HTR-8/SVneo (cell line): ENCODE data around the gene HUNK.
"Not testable (repeated sequence)": the region's sequence is repeated elsewhere in the genome, so short reads cannot be mapped to it uniquely, and the experiment has no call there.

Experiments used
- DNase-seq: peaks from one replicate; pipeline ENCODE4 v3.0.0; 2011; ENCODE audit warnings: low spot score, mixed read lengths; ENCODE audit not compliant: insufficient read length
- FAIRE-seq: peaks from 2 replicates; lab custom pipeline; 2011; peaks lifted over from hg19 to GRCh38; lab: Jason Lieb, UNC

HUNK gene

DNA sequence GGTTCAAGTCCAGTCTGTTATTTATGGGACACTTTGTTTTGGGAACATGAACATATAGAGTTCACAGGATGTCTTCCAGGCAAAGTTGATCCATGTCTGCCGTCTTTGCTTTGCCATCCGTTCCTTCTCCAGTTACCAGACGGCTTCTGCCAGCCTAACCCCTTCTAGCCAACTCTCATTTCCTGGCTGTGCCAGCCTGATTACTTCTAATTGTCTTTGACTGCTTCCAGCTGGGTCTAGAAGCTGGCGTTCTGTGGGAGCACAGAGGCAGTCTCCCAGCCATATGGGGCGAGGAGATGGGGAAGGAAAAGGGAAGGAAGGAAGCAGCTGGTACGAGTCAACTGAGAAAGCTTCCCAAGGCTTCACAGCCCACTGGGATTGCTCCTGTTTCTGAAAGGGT lies 3.1 kb upstream of the HUNK start:
- DNase-seq (no peak), FAIRE-seq (no peak)

DNA sequence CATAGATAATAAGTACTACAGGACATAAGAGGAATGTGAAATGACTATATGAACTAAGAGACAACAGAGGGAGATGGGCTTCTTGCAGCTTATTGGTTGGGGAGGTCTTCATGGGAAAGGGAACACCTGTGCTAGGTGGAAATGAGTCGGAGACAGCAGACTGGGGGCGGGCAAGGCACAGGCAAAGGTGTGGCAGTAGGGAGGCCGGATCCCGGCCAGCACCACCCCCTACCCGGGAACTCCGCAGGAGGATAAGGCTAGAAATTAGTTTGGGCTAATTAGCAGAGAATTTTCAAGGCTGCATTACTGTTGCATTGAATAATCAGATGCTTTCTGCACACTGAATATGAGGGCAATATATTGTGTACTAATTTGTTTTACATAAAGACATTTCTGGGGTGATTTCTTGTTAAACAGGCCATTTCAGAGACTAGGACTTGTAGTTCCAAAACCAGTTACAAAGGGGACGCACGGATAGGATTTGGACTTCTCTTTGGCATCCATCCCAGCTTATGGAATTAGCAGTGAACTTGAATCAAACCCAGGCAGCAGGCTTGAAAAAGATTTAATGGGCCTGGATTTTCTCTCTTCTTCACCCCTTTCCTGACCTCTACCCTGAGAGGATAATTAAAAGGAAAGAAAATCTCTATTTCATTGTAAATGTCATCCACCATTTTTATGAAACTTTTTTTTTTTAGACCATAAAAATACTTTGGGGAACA lies 2.2 kb upstream of the HUNK start:
- no peak for DNase-seq
- no peak for FAIRE-seq

DNA sequence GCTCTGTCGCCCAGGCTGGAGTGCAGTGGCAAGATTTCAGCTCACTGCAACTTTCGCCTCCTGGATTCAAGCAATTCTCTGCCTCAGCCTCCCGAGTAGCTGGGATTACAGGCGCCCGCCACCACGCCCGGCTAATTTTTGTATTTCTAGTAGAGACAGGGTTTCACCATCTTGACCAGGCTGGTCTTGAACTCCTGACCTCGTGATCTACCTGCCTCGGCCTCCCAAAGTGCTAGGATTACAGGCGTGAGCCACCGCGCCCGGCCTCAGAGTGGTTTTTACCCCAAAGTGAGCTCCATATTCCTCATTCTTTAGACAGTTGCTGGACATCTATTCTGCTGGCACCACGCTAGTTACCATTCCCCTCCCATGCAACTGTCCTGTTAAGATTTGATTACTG lies 1.4 kb upstream of the HUNK start:
- FAIRE-seq: not testable (repeated sequence)

GRCh38 chr21:31872072-31872451 lies 758 bp upstream of the HUNK start:
- no peak for DNase-seq
- FAIRE-seq: no peak

More for the DNA sequence above, 1.4 kb upstream of the HUNK start:
- not testable (repeated sequence) for DNase-seq

- no peak for FAIRE-seq
- no peak for DNase-seq
Measured at GRCh38 chr21:31873275-31873695, 465 bp downstream of the HUNK start.

GRCh38 chr21:31873696-31874599 lies 1.1 kb downstream of the HUNK start:
- no peak for DNase-seq
- FAIRE-seq: no peak

DNA sequence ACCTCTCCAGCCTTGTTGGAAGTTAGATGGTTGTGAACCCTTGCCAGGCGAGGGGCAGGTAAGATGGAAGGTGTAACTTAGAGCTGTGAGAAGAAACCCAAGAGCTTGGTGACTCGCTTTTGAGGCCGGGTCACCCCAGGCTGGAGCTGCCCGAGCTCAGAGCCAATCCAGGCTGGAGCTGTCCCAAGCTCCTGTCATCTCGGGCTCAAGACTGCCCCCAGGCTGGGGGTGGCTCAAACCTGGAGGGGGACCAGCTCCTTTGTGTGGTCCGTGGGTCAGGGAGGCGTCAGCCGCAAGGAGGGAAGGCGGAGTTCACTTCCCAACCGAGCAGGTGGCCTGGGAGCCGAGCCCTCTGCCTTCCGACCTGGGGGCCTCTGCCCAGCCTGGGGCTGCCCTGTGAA lies 2.0 kb downstream of the HUNK start:
- FAIRE-seq (no peak), DNase-seq (no peak)

DNA sequence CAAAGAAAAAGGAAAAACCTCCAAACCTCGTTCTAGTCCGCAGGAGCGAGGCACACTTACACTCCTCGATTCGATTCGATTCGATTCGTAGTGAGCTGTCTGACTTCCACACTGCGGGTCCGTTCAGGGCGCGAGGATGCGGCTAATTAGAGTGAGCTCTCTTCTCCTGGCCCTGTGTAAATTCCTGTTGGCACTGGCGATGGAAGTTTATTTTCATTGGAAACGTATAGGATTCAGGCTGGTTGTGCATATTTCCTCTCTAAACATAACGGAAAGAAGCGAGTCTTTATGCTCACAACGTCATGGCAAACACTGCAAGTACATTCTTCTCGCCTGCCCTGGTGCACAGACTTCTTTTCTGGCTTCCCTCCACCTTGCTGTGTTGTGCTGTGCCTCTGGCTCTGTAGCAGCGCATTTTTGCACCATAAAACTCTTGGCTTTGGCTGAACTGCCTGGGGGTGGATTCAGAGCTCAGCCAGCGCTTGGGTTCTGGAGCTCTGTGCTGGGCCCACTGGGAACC lies 2.7 kb downstream of the HUNK start:
- no peak for FAIRE-seq
- DNase-seq: no peak

DNA sequence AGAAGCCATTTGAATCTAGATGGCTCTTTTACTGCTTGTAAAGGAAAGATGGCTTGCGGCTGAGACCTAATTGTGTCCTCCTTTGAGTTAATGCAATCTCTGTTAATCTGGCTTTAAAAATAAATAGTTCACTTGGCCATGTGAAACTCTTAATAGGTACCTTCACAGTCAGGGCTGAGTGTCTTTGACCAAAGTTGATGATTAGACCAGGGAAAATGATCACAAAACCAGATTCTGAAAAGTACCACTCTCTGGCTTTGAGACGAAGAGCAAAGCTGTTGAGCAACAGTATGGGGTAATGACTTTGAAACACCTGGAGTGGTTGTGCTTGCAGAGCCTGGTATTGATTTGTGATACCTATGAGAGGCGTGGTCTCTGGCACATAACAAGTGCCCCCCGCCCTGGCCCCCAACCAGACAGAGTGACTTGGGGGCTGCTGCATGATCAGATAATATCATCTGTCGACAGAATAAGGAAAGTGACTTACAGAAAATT lies 4.7 kb downstream of the HUNK start:
- DNase-seq (no peak), FAIRE-seq (no peak)

GRCh38 chr21:31878831-31879230 lies 6.0 kb downstream of the HUNK start:
- DNase-seq (no peak), FAIRE-seq (no peak)

GRCh38 chr21:31879241-31879650 lies 6.4 kb downstream of the HUNK start:
- no peak for DNase-seq
- no peak for FAIRE-seq

- no peak for FAIRE-seq
- DNase-seq: no peak
Measured at GRCh38 chr21:31879911-31880310, 7.1 kb downstream of the HUNK start.

- no peak for FAIRE-seq
- DNase-seq: no peak
Measured at GRCh38 chr21:31880816-31881215, 8.0 kb downstream of the HUNK start.

DNA sequence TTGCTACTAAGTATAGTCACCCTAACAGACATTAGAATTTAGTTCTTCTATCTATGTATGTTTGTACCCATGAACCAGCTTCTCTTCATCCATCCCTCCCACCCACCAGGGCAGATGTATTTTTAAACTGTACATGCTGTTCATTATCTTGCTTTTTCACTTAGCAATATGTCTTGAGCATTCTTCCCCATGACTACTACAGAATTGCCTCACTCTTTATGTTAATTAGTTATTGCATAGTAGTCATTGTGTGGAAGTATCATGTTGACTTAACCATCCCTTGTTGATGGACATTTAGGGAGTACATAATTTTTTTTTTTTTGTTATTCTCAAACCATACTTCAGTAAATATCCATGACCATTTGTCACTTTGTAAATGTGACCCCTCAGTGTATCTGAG lies 9.9 kb downstream of the HUNK start:
- DNase-seq: no peak
- FAIRE-seq: no peak

- FAIRE-seq (no peak), DNase-seq (no peak)
Measured at GRCh38 chr21:31885146-31885545, 12.3 kb downstream of the HUNK start.

- DNase-seq (no peak), FAIRE-seq (no peak)
Measured at GRCh38 chr21:31886915-31887314, 14.1 kb downstream of the HUNK start.

GRCh38 chr21:31887391-31887841 lies 14.6 kb downstream of the HUNK start:
- no peak for FAIRE-seq
- DNase-seq: no peak

DNA sequence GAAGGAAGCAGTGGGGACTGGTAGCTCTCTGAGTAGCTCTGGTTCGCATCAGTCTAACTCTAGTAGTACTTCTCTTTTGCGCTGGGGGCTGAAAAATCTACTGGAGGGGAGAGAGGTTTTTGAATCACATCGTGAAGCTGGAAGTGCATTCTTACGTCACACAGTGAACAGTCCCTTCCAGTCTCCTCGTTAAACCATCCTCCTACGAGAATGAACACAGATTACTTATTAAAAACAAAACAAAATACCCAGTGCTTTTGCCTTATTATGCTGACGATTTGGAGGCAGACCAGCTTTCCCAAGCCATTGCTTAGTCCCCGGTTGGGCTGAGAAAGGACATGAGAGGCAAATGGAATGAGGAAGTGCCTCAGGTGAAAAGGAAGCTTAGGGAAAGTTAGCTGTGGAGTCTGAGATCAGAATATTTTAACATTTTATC lies 16.1 kb downstream of the HUNK start:
- FAIRE-seq (no peak), DNase-seq (no peak)

GRCh38 chr21:31889460-31889859 lies 16.6 kb downstream of the HUNK start:
- no peak for FAIRE-seq
- DNase-seq: no peak

DNA sequence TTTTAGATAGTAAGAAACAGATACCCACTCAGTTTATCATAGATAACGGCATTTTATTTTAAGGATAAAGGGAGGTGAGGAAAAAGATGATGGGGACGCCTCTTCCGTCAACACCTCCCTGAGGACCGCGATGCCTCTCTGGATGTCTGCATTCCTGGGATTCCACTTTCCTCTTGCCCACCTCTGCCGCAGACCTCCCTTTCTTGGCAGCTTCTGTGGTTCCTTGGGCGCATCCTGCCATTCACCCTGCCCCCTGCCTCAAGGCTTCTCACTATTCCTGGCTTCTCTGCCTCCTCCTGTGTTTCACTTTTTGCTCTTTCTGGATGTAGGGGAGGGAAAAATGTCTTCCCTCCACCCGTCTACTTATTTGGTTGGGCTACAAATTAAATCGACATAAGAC lies 19.9 kb downstream of the HUNK start:
- FAIRE-seq (no peak), DNase-seq (no peak)

- no peak for FAIRE-seq
Measured at GRCh38 chr21:31893851-31894415, 21.1 kb downstream of the HUNK start.

More at GRCh38 chr21:31893851-31894415, 21.1 kb downstream of the HUNK start:
- no peak for DNase-seq
